T-helper 2 cell treated with Interferon-gamma antibody and Interleukin-4, amounts not matched to agents 5 μg/mL and 100 μg/mL, for 36 hours (primary cell): Measurements from ENCODE around the gene TAPT1.

Experiments
- DNase-seq: peaks from one replicate; pipeline ENCODE4 v3.0.0; 2021; ENCODE audit warnings: low spot score
- H3K27ac Mint-ChIP-seq: one replicate; pipeline ENCODE4 v1.8.0; 2021; ENCODE audit warnings: mild to moderate bottlenecking, mixed read lengths
- H3K27me3 Mint-ChIP-seq: one replicate; pipeline ENCODE4 v1.8.0; 2021; ENCODE audit warnings: low read depth, mixed read lengths
- H3K36me3 Mint-ChIP-seq: one replicate; pipeline ENCODE4 v1.8.0; 2021; ENCODE audit warnings: low read depth, mixed read lengths
- H3K4me1 Mint-ChIP-seq: one replicate; pipeline ENCODE4 v1.8.0; 2021; ENCODE audit warnings: low read depth, mixed read lengths
- H3K4me3 Mint-ChIP-seq: one replicate; pipeline ENCODE4 v1.8.0; 2022; ENCODE audit warnings: mild to moderate bottlenecking, moderate library complexity, mixed read lengths
- H3K9me3 Mint-ChIP-seq: one replicate; pipeline ENCODE4 v1.8.0; 2021; ENCODE audit warnings: mixed read lengths

The TAPT1 gene

DNA sequence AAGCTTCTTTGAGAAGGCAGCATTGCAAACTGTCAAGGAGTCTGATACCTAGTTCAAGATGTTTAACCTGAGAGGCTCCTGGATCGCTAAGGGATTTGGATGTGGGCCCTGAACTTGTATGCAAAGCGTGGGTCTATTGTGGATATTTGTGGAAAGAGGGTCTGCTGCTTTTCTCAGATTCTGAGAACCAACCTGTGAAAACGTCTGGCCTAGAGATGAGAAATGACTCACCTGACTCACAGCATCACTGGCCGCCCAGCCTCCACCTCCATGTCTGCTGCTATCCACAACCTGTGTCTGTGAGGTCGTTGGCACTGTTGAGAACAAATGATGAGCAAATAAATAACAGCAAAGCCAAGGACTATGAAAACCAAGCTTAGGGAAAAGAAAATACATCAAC is 109.1 kb downstream of the TAPT1 start:
- no peaks in the 10 kb centered on the region for H3K36me3 Mint-ChIP-seq

DNA sequence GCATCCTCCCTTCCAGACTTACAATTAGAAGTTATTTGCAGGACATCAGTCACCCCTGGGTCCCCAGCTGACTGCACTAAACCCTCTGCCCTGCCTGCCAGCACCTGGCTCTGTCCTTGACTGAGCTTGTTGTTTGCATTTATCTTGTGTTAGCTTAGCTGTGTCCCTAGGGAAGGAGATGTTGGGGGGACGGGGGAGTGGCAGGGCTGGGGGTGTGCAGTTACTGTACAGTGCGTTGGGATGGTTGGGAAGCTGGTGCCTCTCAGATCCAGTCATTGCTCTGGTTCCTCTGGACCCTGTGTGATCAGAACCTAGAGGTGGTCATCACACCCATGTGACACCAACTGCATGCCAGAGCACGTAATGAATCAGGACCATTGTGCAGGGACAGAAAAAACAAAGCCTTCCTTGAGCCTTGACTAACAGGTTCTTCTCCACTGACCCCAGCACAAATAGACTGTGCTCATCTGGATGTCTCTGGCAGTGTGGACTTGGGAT is 109.7 kb downstream of the TAPT1 start:
- no peak overlapping the region for H3K4me3 Mint-ChIP-seq
- no peaks in the 10 kb centered on the region for H3K36me3 Mint-ChIP-seq
- H3K4me1 Mint-ChIP-seq, result no peaks in the 10 kb centered on the region
- DNase-seq, result no peak
- H3K27ac Mint-ChIP-seq, result no peak overlapping the region
- no peaks in the 10 kb centered on the region for H3K9me3 Mint-ChIP-seq
- peaks cover 6% of the 10 kb centered on the region for H3K27me3 Mint-ChIP-seq

More for the DNA sequence above, 109.1 kb downstream of the TAPT1 start:
- peaks cover 6% of the 10 kb centered on the region for H3K27me3 Mint-ChIP-seq
- no peak overlapping the region for H3K27ac Mint-ChIP-seq
- no peaks in the 10 kb centered on the region for H3K4me1 Mint-ChIP-seq
- no peaks in the 10 kb centered on the region for H3K9me3 Mint-ChIP-seq
- no peak overlapping the region for H3K4me3 Mint-ChIP-seq
- no peak for DNase-seq

- H3K36me3 Mint-ChIP-seq, result no peaks in the 10 kb centered on the region
- no peaks in the 10 kb centered on the region for H3K9me3 Mint-ChIP-seq
- no peak overlapping the region for H3K4me3 Mint-ChIP-seq
- peaks cover 6% of the 10 kb centered on the region for H3K27me3 Mint-ChIP-seq
- no peaks in the 10 kb centered on the region for H3K4me1 Mint-ChIP-seq
- no peak overlapping the region for H3K27ac Mint-ChIP-seq
- DNase-seq, result no peak
Measured at GRCh38 chr4:16116019-16116418, 110.3 kb downstream of the TAPT1 start.

GRCh38 chr4:16114546-16114945 is 111.7 kb downstream of the TAPT1 start:
- H3K4me3 Mint-ChIP-seq, result no peak overlapping the region
- H3K27ac Mint-ChIP-seq, result no peak overlapping the region
- H3K36me3 Mint-ChIP-seq, result no peaks in the 10 kb centered on the region
- peaks cover 8% of the 10 kb centered on the region for H3K27me3 Mint-ChIP-seq
- DNase-seq, result no peak
- H3K4me1 Mint-ChIP-seq, result no peaks in the 10 kb centered on the region
- no peaks in the 10 kb centered on the region for H3K9me3 Mint-ChIP-seq

GRCh38 chr4:16113741-16114140 is 112.5 kb downstream of the TAPT1 start:
- Mint-ChIP-seq H3K27ac (no peak overlapping the region), H3K36me3 (no peaks in the 10 kb centered on the region), H3K9me3 (no peaks in the 10 kb centered on the region), H3K27me3 (peaks cover 8% of the 10 kb centered on the region), H3K4me1 (no peaks in the 10 kb centered on the region), H3K4me3 (no peak overlapping the region)
- no peak for DNase-seq

GRCh38 chr4:16111533-16111932 is 114.7 kb downstream of the TAPT1 start:
- Mint-ChIP-seq H3K9me3 (no peaks in the 10 kb centered on the region), H3K27ac (no peak overlapping the region), H3K36me3 (no peaks in the 10 kb centered on the region), H3K4me1 (no peaks in the 10 kb centered on the region), H3K4me3 (no peak overlapping the region), H3K27me3 (peaks cover 5% of the 10 kb centered on the region)
- DNase-seq, result no peak

- Mint-ChIP-seq H3K9me3 (no peaks in the 10 kb centered on the region), H3K4me3 (no peak overlapping the region), H3K27ac (no peak overlapping the region), H3K36me3 (no peaks in the 10 kb centered on the region), H3K27me3 (peaks cover 2% of the 10 kb centered on the region), H3K4me1 (no peaks in the 10 kb centered on the region)
- no peak for DNase-seq
Measured at GRCh38 chr4:16110661-16111290, 115.5 kb downstream of the TAPT1 start.
